ENCODE results near the gene CKAP4.

DNA sequence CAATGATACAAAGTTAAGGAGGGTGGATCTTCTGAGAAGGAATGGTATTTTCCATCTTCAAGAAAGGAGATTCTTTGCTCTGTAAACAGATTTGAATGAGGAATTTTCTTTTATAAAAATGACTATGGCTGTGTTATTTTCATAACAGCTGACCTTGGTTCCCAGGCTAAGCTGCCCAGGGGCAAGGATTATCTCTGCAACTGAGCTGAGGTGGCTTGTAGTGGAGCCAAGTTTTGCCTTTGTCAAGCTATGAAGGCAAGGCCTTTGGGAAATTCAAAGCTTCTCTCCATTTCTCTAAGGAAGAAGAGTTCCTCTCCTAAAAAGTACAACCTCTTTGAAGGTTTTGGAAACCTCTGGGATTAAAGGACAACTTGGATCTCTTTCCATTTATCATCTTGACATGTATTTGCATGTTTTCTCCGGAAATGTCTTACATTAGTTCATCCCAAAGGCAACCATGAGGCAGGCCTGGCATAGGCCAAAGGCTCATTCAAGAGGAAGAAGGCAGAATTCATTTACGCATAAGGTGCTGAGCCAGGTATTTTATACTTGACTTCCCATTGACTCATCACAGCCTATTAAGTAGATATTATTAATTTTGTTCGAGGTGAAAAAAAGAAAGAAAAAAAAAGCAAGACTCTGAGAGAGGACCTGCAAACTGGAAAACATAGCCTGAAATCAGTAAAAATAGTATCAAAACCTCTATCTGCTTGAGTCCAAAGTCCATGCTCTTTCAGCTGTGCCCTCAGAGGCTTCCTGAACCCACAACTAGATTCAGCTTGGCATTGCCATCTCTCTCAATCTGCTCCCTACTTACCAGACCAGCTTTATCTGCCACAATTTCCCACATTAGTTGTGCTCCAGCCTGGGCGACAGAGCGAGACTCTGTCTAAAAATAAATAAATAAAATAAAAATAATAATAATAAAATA, 24.0 kb upstream of the CKAP4 start:
- TF ChIP-seq GATA2 (IDR thresholded peaks at IDR 0.05; ENCODE audit: low read depth, low read length) = no peak
- TF ChIP-seq GATA3 (IDR thresholded peaks at IDR 0.05; ENCODE audit: low read depth, low read length) = no peak

Data from SH-SY5Y (cell line).